Adrenal gland (tissue), 12 donors: Measurements from ENCODE around the gene MBD3. TPM values are rescaled to one million over a fixed set of nuclear protein-coding genes. Genes with fewer than 3 reads are reported as not detected.

Experiments
- DNase-seq, 7 donors: peaks; one replicate each; pipeline ENCODE4 v3.0.0-alpha.2; 2019 to 2020
- H3K27ac ChIP-seq, 5 donors: fragments of 200-600 bp; sonication (generic) in 4 of 5; 1 replicate in 3 of 5; 2 replicates in 2 of 5; pipeline versions ENCODE4 v1.5.1 to v1.8.0; 2016 to 2020; ENCODE audit warnings: mild to moderate bottlenecking in 1 of 5
- H3K27me3 ChIP-seq: fragments of 200-600 bp; 2 replicates; pipeline ENCODE4 v1.8.0; 2021
- H3K36me3 ChIP-seq, 2 donors: fragments of 200-600 bp; replicated peaks in 1 of 2; 1 replicate in 1 of 2; 2 replicates in 1 of 2; pipeline versions ENCODE4 v1.5.1 to v1.8.0; 2018 to 2022
- H3K4me1 ChIP-seq, 2 donors: fragments of 200-600 bp; replicated peaks in 1 of 2; 1 replicate in 1 of 2; 2 replicates in 1 of 2; pipeline versions ENCODE4 v1.5.1 to v1.8.0; 2018 to 2021
- H3K4me3 ChIP-seq, 4 donors: fragments of 200-600 bp; sonication (generic) in 3 of 4; one replicate each; pipeline ENCODE4 v1.5.1; 2016 to 2018
- H3K9me3 ChIP-seq, 3 donors: fragments of 200-600 bp; sonication (generic) in 1 of 3; replicated peaks in 1 of 3; 1 replicate in 2 of 3; 2 replicates in 1 of 3; pipeline versions ENCODE4 v1.5.1 to v1.8.0; 2016 to 2021
- POLR2A ChIP-seq, 2 donors: fragments of 450-650 bp; IDR thresholded peaks; one replicate each; pipeline ENCODE4 v1.6.1; 2017; ENCODE audit warnings: antibody characterized with exemption in 2 of 2, mild to moderate bottlenecking in 2 of 2, moderate library complexity in 1 of 2
- WGBS, 4 donors: extraction: QIAGEN DNeasy Blood & Tissue Kit in 2 of 4; methylation state at CpG; one replicate each; pipeline versions ENCODE4 v1.1.5 to v1.1.7; 2013 to 2017; 5-methylcytosine and 5-hydroxymethylcytosine counted together
- intact Hi-C, 2 donors: fragments of 100-400 bp; cut with DNase I; formaldehyde crosslinking; loops; one replicate each; pipeline versions ENCODE4 v1.14.1 to v1.15.0; 2022 to 2023
- polyA plus RNA-seq, 3 donors: library from polyadenylated mRNA; stranded (reverse); fragments of 200-250 nt in 2 of 3; fragments of 350-450 nt in 1 of 3; fragmentation: Illumina TruSeq in 1 of 3; extraction: RNeasy Lipid Tissue Mini Kit (QIAGEN cat#74804) in 1 of 3; gene quantifications; one replicate each; pipeline ENCODE4 v1.2.3, GENCODE V29; 2013 to 2014
- total RNA-seq, 9 donors: library from RNA; depleted of rRNA in 4 of 9; stranded (reverse); fragments of >200 nt in 4 of 9; fragments of 120-200 nt in 1 of 9; fragmentation: NEBNext Ultra II Directional in 1 of 9; extraction: Animal tissue kit (Norgen Biotek cat#: 25700) in 1 of 9; gene quantifications; one replicate each; pipeline versions ENCODE4 v1.1.0 to v1.2.4, GENCODE V29; 2013 to 2023
- TF ChIP-seq, protein P1 (sequence below), 6 experiments: fragments of 450-650 bp in 4 of 6; fragments of 200-600 bp in 2 of 6; sonication (generic) in 1 of 6; IDR thresholded peaks; 1 replicate in 5 of 6; 2 replicates in 1 of 6; pipeline versions ENCODE4 v1.5.1 to v1.8.0; 2016 to 2021; ENCODE audit warnings: antibody characterized with exemption in 6 of 6, mild to moderate bottlenecking in 2 of 6, moderate library complexity in 1 of 6
- donor health status: healthy with polysubstance abuse.
- donor health status: Bipolar disorder and iron deficiency.
- donor health status: DM: yes; HTN: yes; CAD: no.
- donor health status: DM: no; HTN: no; CAD: no.
- donor health status: DM: no; HTN: no; CAD: no.
- donor health status: DM: yes; HTN: yes; CAD: no.

Gene MBD3
- total and polyA plus RNA-seq, 12 donors, result 3.5 to 221 (median 94.0) TPM

DNA sequence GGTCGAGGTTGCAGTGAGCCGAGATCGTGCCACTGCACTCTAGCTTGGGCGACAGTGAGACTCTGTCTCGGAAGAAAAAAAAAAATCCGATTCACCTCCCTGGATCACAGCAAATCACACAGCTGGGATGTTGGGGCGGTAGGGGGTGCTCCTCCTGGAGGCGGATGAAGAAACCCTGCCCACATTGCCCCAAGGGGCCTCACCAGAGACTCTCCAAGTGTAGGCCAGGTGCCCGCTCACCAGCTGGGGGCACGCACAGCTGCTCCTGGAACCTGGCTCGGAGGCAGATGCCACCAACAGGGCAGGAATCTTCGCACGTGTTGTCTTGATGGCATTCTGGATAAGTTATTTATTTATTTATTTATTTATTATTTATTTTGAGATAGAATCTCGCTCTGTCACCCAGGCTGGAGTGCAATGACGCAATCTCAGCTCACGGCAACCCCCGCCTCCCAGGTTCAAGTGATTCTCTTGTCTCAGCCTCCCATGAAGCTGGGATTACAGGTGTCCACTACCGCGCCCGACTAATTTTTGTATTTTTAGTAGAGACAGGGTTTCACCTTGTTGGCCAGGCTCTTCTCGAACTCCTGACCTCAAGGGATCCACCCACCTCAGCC is 9.5 kb upstream of the MBD3 start:
- no peak for DNase-seq
- no peaks in the 10 kb centered on the region for H3K9me3 ChIP-seq
- H3K4me3 ChIP-seq, result no peak overlapping the region
- peaks cover 19 to 28% of the 10 kb centered on the region in 2 donors for H3K4me1 ChIP-seq
- TF ChIP-seq, protein P1, sequence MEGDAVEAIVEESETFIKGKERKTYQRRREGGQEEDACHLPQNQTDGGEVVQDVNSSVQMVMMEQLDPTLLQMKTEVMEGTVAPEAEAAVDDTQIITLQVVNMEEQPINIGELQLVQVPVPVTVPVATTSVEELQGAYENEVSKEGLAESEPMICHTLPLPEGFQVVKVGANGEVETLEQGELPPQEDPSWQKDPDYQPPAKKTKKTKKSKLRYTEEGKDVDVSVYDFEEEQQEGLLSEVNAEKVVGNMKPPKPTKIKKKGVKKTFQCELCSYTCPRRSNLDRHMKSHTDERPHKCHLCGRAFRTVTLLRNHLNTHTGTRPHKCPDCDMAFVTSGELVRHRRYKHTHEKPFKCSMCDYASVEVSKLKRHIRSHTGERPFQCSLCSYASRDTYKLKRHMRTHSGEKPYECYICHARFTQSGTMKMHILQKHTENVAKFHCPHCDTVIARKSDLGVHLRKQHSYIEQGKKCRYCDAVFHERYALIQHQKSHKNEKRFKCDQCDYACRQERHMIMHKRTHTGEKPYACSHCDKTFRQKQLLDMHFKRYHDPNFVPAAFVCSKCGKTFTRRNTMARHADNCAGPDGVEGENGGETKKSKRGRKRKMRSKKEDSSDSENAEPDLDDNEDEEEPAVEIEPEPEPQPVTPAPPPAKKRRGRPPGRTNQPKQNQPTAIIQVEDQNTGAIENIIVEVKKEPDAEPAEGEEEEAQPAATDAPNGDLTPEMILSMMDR (IDR thresholded peaks at IDR 0.05), result no peak
- no peak for TF ChIP-seq POLR2A (IDR thresholded peaks at IDR 0.05)
- peaks cover 0 to 29% of the 10 kb centered on the region in 2 donors for H3K36me3 ChIP-seq
- no peaks in the 10 kb centered on the region for H3K27me3 ChIP-seq
- WGBS, 4 donors, result 81 to 92% (median 91%) methylated on average over 20 to 21 of the region's 21 CpGs
- intact Hi-C loops, result no loop called here
- H3K27ac ChIP-seq, result peak overlapping the region in 1 of 5 donors; percentile 2

DNA sequence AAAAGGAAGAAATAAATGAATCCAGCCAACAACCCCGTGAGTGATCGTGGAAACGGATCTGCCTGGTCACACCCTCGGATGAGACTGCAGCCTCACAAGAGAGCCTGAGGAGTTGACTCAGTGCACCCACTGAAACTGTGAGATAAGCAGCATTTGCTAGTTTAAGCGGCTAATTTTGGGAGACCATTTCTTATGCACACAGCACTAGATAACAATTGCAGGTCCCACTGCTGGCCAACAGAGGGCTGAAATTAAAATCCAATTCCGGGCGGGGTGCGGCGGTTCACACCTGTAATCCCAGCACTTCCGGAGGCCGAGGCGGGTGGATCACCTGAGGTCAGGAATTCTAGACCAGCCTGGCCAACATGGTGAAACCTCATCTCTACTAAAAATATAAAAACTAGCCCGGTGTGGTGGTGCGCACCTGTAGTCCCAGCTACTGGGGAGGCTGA is 9.0 kb upstream of the MBD3 start:
- H3K27me3 ChIP-seq, result no peaks in the 10 kb centered on the region
- no peak overlapping the region for H3K4me3 ChIP-seq
- H3K27ac ChIP-seq, result no peak overlapping the region
- H3K36me3 ChIP-seq, result peaks cover 0 to 34% of the 10 kb centered on the region in 2 donors
- WGBS, 4 donors, result 90 to 96% (median 95%) methylated on average over 14 of the region's 14 CpGs
- no peaks in the 10 kb centered on the region for H3K9me3 ChIP-seq
- no peak for DNase-seq
- H3K4me1 ChIP-seq, result peaks cover 19 to 28% of the 10 kb centered on the region in 2 donors
- intact Hi-C loops, result no loop called here
- TF ChIP-seq, protein P1 (IDR thresholded peaks at IDR 0.05), result no peak

DNA sequence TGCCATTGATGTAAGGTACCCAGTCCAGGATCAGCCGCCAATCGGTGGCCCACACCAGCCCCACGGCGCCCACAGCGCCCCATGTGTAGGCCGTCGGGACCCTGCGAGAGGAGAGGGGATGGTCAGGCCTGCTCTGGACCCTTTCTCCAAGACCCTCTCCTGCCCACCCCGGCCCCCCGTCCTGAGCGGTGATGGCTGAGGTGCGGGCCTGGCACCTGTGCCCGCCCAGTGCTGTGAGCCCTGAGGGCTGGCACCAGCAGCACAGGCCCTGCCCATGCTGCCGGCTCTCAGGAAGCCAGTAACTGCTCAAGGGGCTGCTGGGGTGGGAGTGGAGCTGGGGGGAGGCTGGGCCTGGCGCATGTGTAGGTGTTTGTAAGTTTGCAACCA is 6.8 kb upstream of the MBD3 start:
- no peak for TF ChIP-seq POLR2A (IDR thresholded peaks at IDR 0.05)
- TF ChIP-seq, protein P1 (IDR thresholded peaks at IDR 0.05), result no peak
- 82 to 98% (median 93%) methylated on average over 4 to 15 of the region's 15 CpGs for WGBS, 4 donors
- Histone ChIP-seq H3K9me3 (no peaks in the 10 kb centered on the region), H3K4me3 (no peak overlapping the region), H3K36me3 (peaks cover 0 to 45% of the 10 kb centered on the region in 2 donors), H3K27me3 (no peaks in the 10 kb centered on the region), H3K4me1 (peaks cover 10 to 18% of the 10 kb centered on the region in 2 donors), H3K27ac (no peak overlapping the region)
- no peak for DNase-seq
- intact Hi-C loops, result no loop called here

DNA sequence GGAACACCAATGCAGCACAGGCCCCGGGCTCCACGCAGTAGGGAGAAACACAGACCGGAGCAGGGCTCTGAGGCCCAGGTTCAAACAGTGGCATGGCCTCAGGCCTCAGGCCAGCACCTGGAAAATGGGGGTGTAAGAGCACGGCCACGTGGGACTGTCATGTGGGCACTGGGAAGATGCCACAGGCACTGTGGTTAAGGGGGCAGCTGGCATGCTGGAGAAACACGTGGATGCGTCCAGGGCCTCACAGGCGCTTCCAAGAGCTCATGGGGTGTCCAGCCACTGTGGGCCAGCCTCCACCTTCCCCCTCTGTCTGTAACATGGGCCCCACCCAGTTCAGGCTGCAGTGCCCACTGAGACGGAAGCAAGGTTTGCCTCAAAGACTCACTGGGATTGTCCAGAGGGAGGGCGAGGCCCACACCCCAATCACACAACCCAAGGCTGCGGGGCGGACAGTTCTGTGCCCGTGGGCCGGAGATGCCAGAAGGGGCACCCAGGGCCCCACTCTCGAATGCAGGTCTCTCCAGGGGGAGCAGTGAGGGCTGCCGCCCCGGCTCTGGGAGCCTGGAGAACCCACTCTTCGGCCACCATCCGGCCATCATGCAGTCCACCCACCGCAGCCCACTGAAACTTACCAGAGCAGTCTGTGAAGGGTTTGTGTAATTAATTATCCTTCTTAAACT is 6.3 kb upstream of the MBD3 start:
- 88 to 95% (median 90%) methylated on average over 8 to 20 of the region's 20 CpGs for WGBS, 4 donors
- Histone ChIP-seq H3K4me1 (peaks cover 5 to 13% of the 10 kb centered on the region in 2 donors), H3K36me3 (peaks cover 0 to 45% of the 10 kb centered on the region in 2 donors), H3K4me3 (no peak overlapping the region), H3K9me3 (no peaks in the 10 kb centered on the region), H3K27ac (no peak overlapping the region), H3K27me3 (no peaks in the 10 kb centered on the region)
- intact Hi-C loops, result no loop called here
- DNase-seq, result no peak
- TF ChIP-seq, protein P1 (IDR thresholded peaks at IDR 0.05), result no peak
- TF ChIP-seq POLR2A (IDR thresholded peaks at IDR 0.05), result no peak
